HFF-Myc (cell line): ENCODE results near the gene JOSD2.
A peak's percentile ranks its signal among the peaks of the same experiment; 100 is the strongest.

ENCODE experiments used
- DNase-seq: peaks from one replicate; pipeline ENCODE4 v3.0.0-alpha.2; 2011; ENCODE audit warnings: low read depth; ENCODE audit errors: extremely low read depth
- H3K4me3 ChIP-seq: replicated peaks from 2 replicates; pipeline ENCODE4 v1.5.1; 2011; ENCODE audit warnings: low read depth, mild to moderate bottlenecking, control low read depth, low read length
- TF ChIP-seq, protein P1 (sequence below): IDR thresholded peaks from 2 replicates; pipeline ENCODE4 v1.5.1; 2012; ENCODE audit warnings: mild to moderate bottlenecking, low read depth, low read length, control low read depth; ENCODE audit errors: missing control alignments

Gene JOSD2

DNA sequence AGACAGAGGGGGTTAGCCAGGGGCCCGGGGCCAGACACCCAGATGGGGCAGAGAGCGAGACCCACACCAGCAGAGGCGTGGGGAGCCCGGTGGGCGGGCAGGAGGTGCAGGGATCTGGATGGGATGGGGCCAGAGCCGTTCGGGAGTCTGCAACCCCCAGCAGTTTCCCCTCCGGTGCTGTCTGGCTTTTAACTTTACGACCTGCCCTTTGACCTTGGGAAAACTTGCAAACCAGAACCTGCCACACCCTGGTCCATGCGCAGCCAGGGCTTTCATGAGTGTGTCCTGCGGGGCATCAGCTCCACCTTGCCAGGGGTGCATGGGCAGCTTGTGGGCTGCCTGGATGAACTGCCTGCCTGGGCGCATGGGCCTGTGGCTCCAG is 9.8 kb downstream of the JOSD2 start:
- TF ChIP-seq, protein P1, sequence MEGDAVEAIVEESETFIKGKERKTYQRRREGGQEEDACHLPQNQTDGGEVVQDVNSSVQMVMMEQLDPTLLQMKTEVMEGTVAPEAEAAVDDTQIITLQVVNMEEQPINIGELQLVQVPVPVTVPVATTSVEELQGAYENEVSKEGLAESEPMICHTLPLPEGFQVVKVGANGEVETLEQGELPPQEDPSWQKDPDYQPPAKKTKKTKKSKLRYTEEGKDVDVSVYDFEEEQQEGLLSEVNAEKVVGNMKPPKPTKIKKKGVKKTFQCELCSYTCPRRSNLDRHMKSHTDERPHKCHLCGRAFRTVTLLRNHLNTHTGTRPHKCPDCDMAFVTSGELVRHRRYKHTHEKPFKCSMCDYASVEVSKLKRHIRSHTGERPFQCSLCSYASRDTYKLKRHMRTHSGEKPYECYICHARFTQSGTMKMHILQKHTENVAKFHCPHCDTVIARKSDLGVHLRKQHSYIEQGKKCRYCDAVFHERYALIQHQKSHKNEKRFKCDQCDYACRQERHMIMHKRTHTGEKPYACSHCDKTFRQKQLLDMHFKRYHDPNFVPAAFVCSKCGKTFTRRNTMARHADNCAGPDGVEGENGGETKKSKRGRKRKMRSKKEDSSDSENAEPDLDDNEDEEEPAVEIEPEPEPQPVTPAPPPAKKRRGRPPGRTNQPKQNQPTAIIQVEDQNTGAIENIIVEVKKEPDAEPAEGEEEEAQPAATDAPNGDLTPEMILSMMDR: no peak
- H3K4me3 ChIP-seq: no peak overlapping the region
- no peak for DNase-seq

DNA sequence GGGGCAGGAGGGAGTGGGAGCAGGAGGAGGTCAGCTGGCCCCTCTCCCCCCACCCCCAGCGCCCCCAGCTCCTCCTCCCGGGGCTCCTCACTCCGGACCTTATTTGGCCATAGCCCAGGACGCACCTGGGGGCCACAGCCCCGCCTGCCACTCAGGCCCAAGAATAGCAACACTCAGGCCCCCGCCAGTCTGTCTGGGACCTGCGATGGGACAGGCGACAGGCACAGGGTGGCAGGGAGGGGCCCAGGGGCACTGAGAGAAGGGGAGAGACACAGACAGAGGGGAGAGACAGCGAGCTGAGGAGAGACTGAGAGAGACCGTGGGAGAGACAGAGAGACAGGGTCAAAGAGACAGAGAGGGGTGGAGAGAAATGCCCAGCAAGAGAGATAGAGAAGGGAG is 10.2 kb downstream of the JOSD2 start:
- no peak overlapping the region for H3K4me3 ChIP-seq
- no peak for DNase-seq
- TF ChIP-seq, protein P1: no peak

DNA sequence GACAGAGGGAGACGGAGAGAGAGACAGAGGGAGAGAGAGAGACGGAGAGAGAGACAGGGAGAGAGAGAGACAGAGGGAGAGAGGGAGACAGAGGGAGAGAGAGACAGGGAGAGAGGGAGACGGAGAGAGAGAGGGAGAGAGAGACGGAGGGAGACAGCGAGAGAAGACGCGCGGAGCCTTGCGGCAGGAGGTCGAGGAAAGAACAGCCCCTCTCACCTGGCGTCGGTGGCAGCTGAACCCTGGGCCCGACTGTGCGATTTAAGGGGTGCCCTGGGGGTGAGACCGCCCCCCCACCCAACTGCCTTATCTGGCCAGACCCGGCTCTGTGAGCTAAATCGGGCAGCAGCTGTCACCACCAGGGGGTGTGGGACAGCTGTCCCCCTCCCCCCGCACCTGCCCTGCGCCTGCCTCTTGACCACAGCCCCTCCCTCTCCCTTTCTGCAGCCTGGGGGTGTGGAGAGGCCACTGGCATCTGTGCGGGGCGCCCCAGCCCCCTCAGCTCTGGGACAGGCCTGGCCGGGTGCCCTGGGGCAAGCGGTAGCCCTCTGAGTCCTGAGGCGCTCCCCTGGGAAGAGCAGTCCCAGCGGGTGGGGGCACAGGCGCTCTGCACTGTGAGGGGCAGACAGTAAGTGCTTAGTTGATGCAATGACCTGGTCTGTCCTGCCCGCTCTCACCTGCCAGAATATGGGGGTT is 10.8 kb downstream of the JOSD2 start:
- no peak for DNase-seq
- no peak overlapping the region for H3K4me3 ChIP-seq
- TF ChIP-seq, protein P1: peak; percentile 26

DNA sequence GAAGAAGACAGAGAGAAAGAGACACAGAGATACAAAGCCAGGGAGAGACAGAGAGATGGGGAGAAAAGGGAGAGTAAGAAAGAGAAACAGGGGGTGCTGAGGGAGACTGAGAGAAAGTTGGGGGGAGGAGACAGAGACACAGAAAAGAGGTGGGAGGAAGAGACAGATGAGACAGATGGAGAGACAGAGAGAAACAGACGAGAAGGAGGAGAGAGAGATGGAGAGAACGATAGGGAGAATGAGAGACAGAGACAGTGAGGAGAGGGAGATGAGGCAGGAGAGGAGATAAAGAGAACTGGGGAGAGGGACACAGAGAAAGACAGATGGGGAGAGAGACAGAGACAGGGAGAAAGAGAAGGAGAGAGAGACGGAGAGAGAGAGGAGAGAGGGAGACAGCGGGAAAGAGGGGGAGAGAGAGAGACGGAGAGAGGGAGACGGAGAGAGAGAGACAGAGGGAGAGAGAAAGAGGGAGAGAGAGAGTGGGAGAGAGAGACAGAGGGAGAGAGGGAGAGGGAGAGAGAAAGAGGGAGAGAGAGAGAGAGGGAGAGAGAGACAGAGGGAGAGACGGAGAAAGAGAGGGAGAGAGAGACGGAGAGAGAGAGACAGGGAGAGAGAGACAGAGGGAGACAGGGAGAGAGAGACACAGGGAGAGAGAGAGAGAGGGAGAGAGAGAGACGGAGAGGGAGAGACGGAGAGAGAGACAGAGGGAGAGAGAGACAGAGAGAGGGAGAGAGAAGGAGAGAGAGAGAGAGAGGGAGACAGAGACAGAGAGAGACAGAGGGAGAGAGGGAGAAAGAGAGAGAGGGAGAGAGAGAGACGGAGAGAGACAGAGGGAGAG is 12.6 kb downstream of the JOSD2 start:
- TF ChIP-seq, protein P1: no peak
- H3K4me3 ChIP-seq: no peak overlapping the region
- no peak for DNase-seq

DNA sequence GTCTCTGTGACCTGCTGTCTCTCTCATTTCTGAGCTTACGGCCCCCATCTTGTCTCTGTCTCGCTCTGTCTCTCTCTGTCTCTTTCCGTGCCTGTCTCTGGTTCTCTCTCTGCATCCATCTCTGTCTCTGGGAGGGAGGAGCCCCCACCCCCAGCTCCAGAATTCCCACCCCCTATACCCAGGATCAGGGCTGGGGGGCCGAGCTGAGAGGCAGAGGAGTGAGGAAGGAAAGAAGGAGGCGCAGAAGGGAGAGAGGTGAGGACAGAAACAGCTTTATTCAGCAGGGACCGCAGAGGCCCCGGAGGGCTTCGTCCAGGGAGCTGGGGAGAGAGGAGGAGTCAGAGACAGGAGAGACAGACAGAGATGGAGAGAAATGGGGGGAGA is 14.0 kb downstream of the JOSD2 start:
- no peak for DNase-seq
- H3K4me3 ChIP-seq: no peak overlapping the region
- TF ChIP-seq, protein P1: no peak

DNA sequence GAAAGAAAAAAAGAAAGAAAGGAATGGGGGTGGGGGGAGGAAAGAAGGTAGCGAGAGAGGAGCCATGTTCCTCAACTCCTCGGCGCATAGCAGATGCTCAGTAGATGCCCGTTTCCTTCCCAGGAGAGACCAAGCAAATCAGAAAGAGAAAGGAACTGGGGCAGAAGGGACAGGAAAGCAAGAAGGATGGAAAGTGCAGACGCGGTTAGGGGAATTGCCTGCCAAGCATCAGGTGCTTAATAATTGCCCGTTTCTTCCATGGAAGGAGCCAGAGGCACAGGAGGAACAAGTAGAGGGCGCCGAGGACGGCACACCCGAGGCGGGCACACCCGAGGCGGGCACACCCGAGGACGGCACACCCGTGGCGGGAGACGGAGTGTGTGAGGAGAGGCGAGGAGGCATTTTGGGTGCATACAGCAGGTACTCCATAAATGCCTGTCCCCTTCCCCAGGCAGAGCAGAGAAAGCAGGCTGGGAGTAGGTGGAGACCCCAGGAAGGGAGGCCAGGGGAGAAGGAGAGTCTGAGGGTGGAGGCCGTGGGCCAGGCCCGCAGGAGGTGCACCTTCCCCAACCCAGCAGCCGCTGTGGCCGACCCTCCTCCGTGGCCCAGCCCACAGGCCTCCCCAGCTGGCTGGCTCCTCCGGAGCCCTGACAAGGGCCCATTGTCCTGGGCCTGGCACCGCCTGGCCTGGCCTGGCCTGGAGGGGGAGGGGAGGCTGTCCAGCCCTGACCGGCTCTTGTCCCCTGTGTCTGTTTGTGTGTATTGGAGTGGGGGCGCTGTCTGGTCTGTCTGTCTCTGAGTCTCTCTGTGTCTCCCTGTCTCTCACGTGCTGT is 14.6 kb downstream of the JOSD2 start:
- DNase-seq: no peak
- H3K4me3 ChIP-seq: no peak overlapping the region
- TF ChIP-seq, protein P1: no peak
